IMR-90 (cell line): ENCODE measurements around the gene KRT9. TPM values are rescaled to one million over a fixed set of nuclear protein-coding genes. Genes with fewer than 3 reads are reported as not detected.

Experiments
- ATAC-seq: fragments of 200-7000 bp; cut with Tn5 transposase; 2 replicates; pipeline ENCODE4 v1.9.1; 2020; ENCODE audit warnings: low read depth, mild to moderate bottlenecking, moderate library complexity
- BruUV-seq: library from RNA; stranded (reverse); fragments of 400-500 nt; replicated peaks from 2 replicates; lab custom pipeline; 2021; lab: Mats Ljungman, UMichigan
- CTCF ChIA-PET: fragments of 300-600 bp; formaldehyde crosslinking; extraction: SDS; loops from one replicate; lab custom pipeline; 2021; ENCODE audit warnings: antibody characterized with exemption; lab: Yijun Ruan, JAX
- POLR2A ChIA-PET: fragments of 300-600 bp; sonication (Branson Sonifier 250); formaldehyde crosslinking; loops from one replicate; lab custom pipeline; 2022; ENCODE audit warnings: antibody characterized with exemption; ENCODE audit not compliant: unreplicated experiment; lab: Charles Lee
- DNase-seq: peaks from one replicate; pipeline ENCODE4 v3.0.0; 2013
- H2AFZ ChIP-seq: replicated peaks from 2 replicates; pipeline ENCODE3; 2013; ENCODE audit warnings: low read length, mild to moderate bottlenecking; ENCODE audit not compliant: poor library complexity
- H2AK5ac ChIP-seq: 2 replicates; pipeline ENCODE4 v1.6.1; 2013; ENCODE audit warnings: low read depth, low read length, inconsistent platforms
- H2AK9ac ChIP-seq: replicated peaks from 2 replicates; pipeline ENCODE3; 2013; ENCODE audit warnings: mild to moderate bottlenecking, low read depth, low read length, moderate library complexity; ENCODE audit not compliant: poor library complexity
- H2BK120ac ChIP-seq: 2 replicates; pipeline ENCODE4 v1.6.1; 2013; ENCODE audit warnings: low read depth, low read length, inconsistent platforms
- H2BK15ac ChIP-seq: 3 replicates; pipeline ENCODE4 v1.6.1; 2013; ENCODE audit warnings: low read depth, low read length, inconsistent platforms
- H2BK20ac ChIP-seq: 2 replicates; pipeline ENCODE4 v1.6.1; 2013; ENCODE audit warnings: low read depth, mild to moderate bottlenecking, inconsistent platforms, low read length, moderate library complexity
- H2BK5ac ChIP-seq: 2 replicates; pipeline ENCODE4 v1.6.1; 2013; ENCODE audit warnings: mild to moderate bottlenecking, low read depth, low read length, inconsistent platforms; ENCODE audit not compliant: poor library complexity, severe bottlenecking
- H3K14ac ChIP-seq: replicated peaks from 2 replicates; pipeline ENCODE4 v1.6.1; 2013; ENCODE audit warnings: low read depth, low read length, inconsistent platforms
- H3K18ac ChIP-seq: 2 replicates; pipeline ENCODE4 v1.6.1; 2013; ENCODE audit warnings: low read depth, low read length, control low read depth
- H3K23ac ChIP-seq: 2 replicates; pipeline ENCODE4 v1.6.1; 2013; ENCODE audit warnings: low read depth, low read length, inconsistent platforms
- H3K27ac ChIP-seq: 2 replicates; pipeline ENCODE4 v1.5.1; 2013; ENCODE audit warnings: mild to moderate bottlenecking, control low read depth, low read length; ENCODE audit not compliant: insufficient read depth
- H3K27me3 ChIP-seq: 2 replicates; pipeline ENCODE4 v1.6.1; 2013; ENCODE audit warnings: low read length; ENCODE audit not compliant: control insufficient read depth, insufficient read depth
- H3K36me3 ChIP-seq: 2 replicates; pipeline ENCODE4 v1.6.1; 2013; ENCODE audit warnings: low read length, mixed read lengths; ENCODE audit not compliant: control insufficient read depth, insufficient read depth
- H3K4ac ChIP-seq: 2 replicates; pipeline ENCODE4 v1.6.1; 2013; ENCODE audit warnings: low read depth, low read length, inconsistent platforms
- H3K4me1 ChIP-seq: 2 replicates; pipeline ENCODE4 v1.6.1; 2013; ENCODE audit warnings: low read length, mixed read lengths; ENCODE audit not compliant: control insufficient read depth, insufficient read depth
- H3K4me2 ChIP-seq: 2 replicates; pipeline ENCODE4 v1.6.1; 2013; ENCODE audit warnings: low read depth, mild to moderate bottlenecking, control low read depth, low read length, moderate library complexity
- H3K4me3 ChIP-seq: 2 replicates; pipeline ENCODE4 v1.5.1; 2013; ENCODE audit warnings: low read depth, mild to moderate bottlenecking, control low read depth, low read length, moderate library complexity; ENCODE audit not compliant: insufficient read depth
- H3K56ac ChIP-seq: 2 replicates; pipeline ENCODE4 v1.6.1; 2013; ENCODE audit warnings: low read length, inconsistent platforms; ENCODE audit not compliant: insufficient read depth; ENCODE audit errors: extremely low read depth
- H3K79me1 ChIP-seq, 2 experiments: 2 replicates each; pipeline ENCODE4 v1.6.1; 2013; ENCODE audit warnings: low read length in 2 of 2, inconsistent platforms in 1 of 2, low read depth in 1 of 2
- H3K9ac ChIP-seq: 2 replicates; pipeline ENCODE4 v1.6.1; 2013; ENCODE audit warnings: low read depth, low read length, control low read depth
- H3K9me1 ChIP-seq: 2 replicates; pipeline ENCODE4 v1.6.1; 2013; ENCODE audit warnings: low read length, inconsistent platforms; ENCODE audit not compliant: insufficient read depth
- H3K9me3 ChIP-seq: 2 replicates; pipeline ENCODE4 v1.6.1; 2013; ENCODE audit warnings: low read length; ENCODE audit not compliant: control insufficient read depth, insufficient read depth
- H4K20me1 ChIP-seq: 2 replicates; pipeline ENCODE4 v1.6.1; 2013; ENCODE audit warnings: low read length, inconsistent platforms; ENCODE audit not compliant: insufficient read depth
- H4K5ac ChIP-seq: 2 replicates; pipeline ENCODE4 v1.6.1; 2013; ENCODE audit warnings: mild to moderate bottlenecking, low read depth, low read length, control low read depth
- H4K8ac ChIP-seq, 2 experiments: 2 replicates each; pipeline ENCODE4 v1.6.1; 2013; ENCODE audit warnings: low read depth in 2 of 2, low read length in 2 of 2, control low read depth in 1 of 2, inconsistent platforms in 1 of 2
- H4K91ac ChIP-seq: 2 replicates; pipeline ENCODE4 v1.6.1; 2013; ENCODE audit warnings: low read depth, low read length, inconsistent platforms; ENCODE audit not compliant: insufficient read depth
- ELK1 ChIP-seq: fragments of 150-350 bp; IDR thresholded peaks from 2 replicates; pipeline ENCODE4 v1.6.1; 2016; ENCODE audit warnings: low read depth, mild to moderate bottlenecking, low read length, moderate library complexity, borderline replicate concordance
- FOS ChIP-seq: fragments of 150-350 bp; IDR thresholded peaks from 2 replicates; pipeline ENCODE4 v1.6.1; 2016; ENCODE audit warnings: low read depth, low read length
- MAZ ChIP-seq: IDR thresholded peaks from 2 replicates; pipeline ENCODE4 v1.6.1; 2012; ENCODE audit warnings: low read depth, mild to moderate bottlenecking, low read length, improper control_type of control experiment, moderate library complexity, borderline replicate concordance
- MXI1 ChIP-seq: IDR thresholded peaks from 2 replicates; pipeline ENCODE4 v1.6.1; 2012; ENCODE audit warnings: low read depth, mild to moderate bottlenecking, low read length, moderate library complexity, borderline replicate concordance
- NFE2L2 ChIP-seq: fragments of 150-350 bp; IDR thresholded peaks from 2 replicates; pipeline ENCODE4 v1.6.1; 2016; ENCODE audit warnings: low read depth, mild to moderate bottlenecking, low read length
- POLR2A ChIP-seq: IDR thresholded peaks from 2 replicates; pipeline ENCODE4 v1.6.1; 2012; ENCODE audit warnings: mild to moderate bottlenecking, low read depth, low read length
- RAD21 ChIP-seq: IDR thresholded peaks from 2 replicates; pipeline ENCODE4 v1.6.1; 2012; ENCODE audit warnings: low read length, improper control_type of control experiment
- RCOR1 ChIP-seq: IDR thresholded peaks from 2 replicates; pipeline ENCODE4 v1.6.1; 2012; ENCODE audit warnings: mild to moderate bottlenecking, low read length, improper control_type of control experiment; ENCODE audit not compliant: insufficient replicate concordance
- SMC3 ChIP-seq: fragments of 150-350 bp; IDR thresholded peaks from 2 replicates; pipeline ENCODE4 v1.6.1; 2016; ENCODE audit warnings: low read depth, mild to moderate bottlenecking, antibody characterized with exemption, low read length, moderate library complexity
- WGBS, 2 experiments: methylation state at CpG; one replicate each; pipeline versions ENCODE4 v1.1.5 to v1.1.7; 2013; ENCODE audit warnings: missing lambda C conversion rate in 2 of 2; ENCODE audit not compliant: insufficient read length in 1 of 2; ENCODE audit errors: extremely low coverage in 2 of 2; 5-methylcytosine and 5-hydroxymethylcytosine counted together
- dilution Hi-C: fragments of 300-500 bp; cut with HindIII; formaldehyde crosslinking; loops from one replicate; pipeline ENCODE4 v1.14.3; 2018; ENCODE audit warnings: low sequenced_read_pairs; ENCODE audit not compliant: unreplicated experiment
- in situ Hi-C: fragments of 300-500 bp; cut with MboI; formaldehyde crosslinking; loops from 3 replicates; pipeline ENCODE4 v1.14.3; 2019; ENCODE audit warnings: low sequenced_read_pairs, inconsistent platforms, mixed read lengths
- intact Hi-C: fragments of 100-400 bp; cut with micrococcal nuclease; formaldehyde crosslinking; loops from 2 replicates; pipeline ENCODE4 v1.10.0; 2022
- polyA plus RNA-seq, 3 experiments: library from polyadenylated mRNA; depleted of rRNA; stranded (reverse); fragments of >200 nt; gene quantifications; 2 replicates each; pipeline ENCODE4 v1.2.3, GENCODE V29; 2012; ENCODE audit warnings: low replicate concordance in 1 of 3
- total RNA-seq: library from RNA; depleted of rRNA; stranded (reverse); fragments of >200 nt; gene quantifications from 2 replicates; pipeline ENCODE4 v1.2.3, GENCODE V29; 2012
- TF ChIP-seq, protein P1 (sequence below): fragments of 150-350 bp; IDR thresholded peaks from 2 replicates; pipeline ENCODE4 v1.6.1; 2017; ENCODE audit warnings: mild to moderate bottlenecking, antibody characterized with exemption, low read length, low read depth

The KRT9 gene
- total and polyA plus RNA-seq, 2 of the 4 experiments (the other 2 are of a cell fraction): not detected

GRCh38 chr17:41617698-41618097 lies 45.8 kb upstream of the KRT9 start:
- intact Hi-C loops: no loop called here
- POLR2A ChIA-PET: no interaction called here

More at GRCh38 chr17:41617698-41618097, 45.8 kb upstream of the KRT9 start:
- no peaks in the 10 kb centered on the region for H3K4me1 ChIP-seq
- no peak overlapping the region for H4K5ac ChIP-seq
- TF ChIP-seq NFE2L2 (no peak), RAD21 (no peak), MXI1 (no peak), FOS (no peak), ELK1 (no peak), POLR2A (no peak), RCOR1 (no peak), SMC3 (no peak), MAZ (no peak)
- TF ChIP-seq, protein P1, sequence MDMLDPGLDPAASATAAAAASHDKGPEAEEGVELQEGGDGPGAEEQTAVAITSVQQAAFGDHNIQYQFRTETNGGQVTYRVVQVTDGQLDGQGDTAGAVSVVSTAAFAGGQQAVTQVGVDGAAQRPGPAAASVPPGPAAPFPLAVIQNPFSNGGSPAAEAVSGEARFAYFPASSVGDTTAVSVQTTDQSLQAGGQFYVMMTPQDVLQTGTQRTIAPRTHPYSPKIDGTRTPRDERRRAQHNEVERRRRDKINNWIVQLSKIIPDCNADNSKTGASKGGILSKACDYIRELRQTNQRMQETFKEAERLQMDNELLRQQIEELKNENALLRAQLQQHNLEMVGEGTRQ: no peak
- no peaks in the 10 kb centered on the region for H3K9me3 ChIP-seq
- H3K4me2 ChIP-seq: no peak overlapping the region
- dilution Hi-C loops (no loop called here), in situ Hi-C loops (no loop called here)
- no peak overlapping the region for H2BK5ac ChIP-seq
- H2BK20ac ChIP-seq: no peak overlapping the region
- no peak overlapping the region for H3K4me3 ChIP-seq
- peaks cover 39% of the 10 kb centered on the region for H3K27me3 ChIP-seq
- H3K4ac ChIP-seq: no peak overlapping the region
- no peak overlapping the region for H2AK9ac ChIP-seq
- CTCF ChIA-PET: no interaction called here
- ATAC-seq (no peak), DNase-seq (no peak)
- no peaks in the 10 kb centered on the region for H3K79me1 ChIP-seq
- no peak overlapping the region for H3K27ac ChIP-seq
- H2AFZ ChIP-seq: no peak overlapping the region
- no peaks in the 10 kb centered on the region for H3K36me3 ChIP-seq
- BruUV-seq: no TSS peak
- no peak overlapping the region for H3K18ac ChIP-seq
- H2BK15ac ChIP-seq: no peak overlapping the region
- H3K9me1 ChIP-seq: no peaks in the 10 kb centered on the region
- no peak overlapping the region for H2BK120ac ChIP-seq
- WGBS, 2 experiments: 0% methylated on average over 1 of the region's 11 CpGs; no CpG with 5 or more reads in 1 of the 2 experiments
- H4K20me1 ChIP-seq: no peaks in the 10 kb centered on the region
- no peak overlapping the region for H3K56ac ChIP-seq
- H2AK5ac ChIP-seq: no peak overlapping the region
- H3K23ac ChIP-seq: no peak overlapping the region
- no peak overlapping the region for H4K91ac ChIP-seq
- H4K8ac ChIP-seq: no peak overlapping the region
- H3K14ac ChIP-seq: no peak overlapping the region
- no peak overlapping the region for H3K9ac ChIP-seq
